Spleen (tissue), 7 donors: ENCODE data around the gene TMEM202.

Source experiments
- POLR2A ChIP-seq, 3 donors: fragments of 450-650 bp; IDR thresholded peaks; one replicate each; pipeline ENCODE4 v1.5.1; 2017; ENCODE audit warnings: antibody characterized with exemption in 3 of 3, mild to moderate bottlenecking in 1 of 3
- TF ChIP-seq, protein P1 (sequence below), 11 experiments: fragments of 200-600 bp in 7 of 11; fragments of 450-650 bp in 4 of 11; sonication (generic) in 4 of 11; IDR thresholded peaks in 8 of 11; conservative IDR thresholded peaks in 3 of 11; 1 replicate in 7 of 11; 2 replicates in 4 of 11; pipeline versions ENCODE4 v1.4.0 to v1.8.0; 2016 to 2021; ENCODE audit warnings: antibody characterized with exemption in 11 of 11, inconsistent platforms in 4 of 11, mild to moderate bottlenecking in 1 of 11
- donor health status: DM: no; HTN: no; CAD: no; lungs with moderate emphysema.
- donor health status: DM: no; HTN: no; CAD: no.
- donor health status: DM: no; HTN: no; CAD: no.

DNA sequence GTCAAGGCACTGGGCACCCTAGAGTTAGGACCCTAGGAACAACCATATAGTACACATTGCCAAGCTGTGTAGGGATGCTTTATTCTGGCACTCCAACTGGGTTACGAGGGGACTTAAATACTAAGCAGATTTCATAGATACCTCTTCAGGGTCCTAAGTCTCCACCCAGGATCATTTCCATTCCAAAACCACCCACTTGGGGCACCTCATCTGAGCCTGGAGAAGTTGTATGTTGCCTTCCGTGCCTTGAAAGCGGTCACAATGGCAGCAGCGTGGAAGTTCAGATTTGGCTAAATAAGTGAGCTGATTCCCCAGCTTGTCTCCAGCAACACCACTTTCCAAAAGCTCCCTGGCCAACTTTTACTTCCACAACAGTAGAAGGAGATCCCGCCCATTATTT, 4.6 kb downstream of the TMEM202 start:
- TF ChIP-seq POLR2A (IDR thresholded peaks at IDR 0.05): no peak
- TF ChIP-seq, protein P1, sequence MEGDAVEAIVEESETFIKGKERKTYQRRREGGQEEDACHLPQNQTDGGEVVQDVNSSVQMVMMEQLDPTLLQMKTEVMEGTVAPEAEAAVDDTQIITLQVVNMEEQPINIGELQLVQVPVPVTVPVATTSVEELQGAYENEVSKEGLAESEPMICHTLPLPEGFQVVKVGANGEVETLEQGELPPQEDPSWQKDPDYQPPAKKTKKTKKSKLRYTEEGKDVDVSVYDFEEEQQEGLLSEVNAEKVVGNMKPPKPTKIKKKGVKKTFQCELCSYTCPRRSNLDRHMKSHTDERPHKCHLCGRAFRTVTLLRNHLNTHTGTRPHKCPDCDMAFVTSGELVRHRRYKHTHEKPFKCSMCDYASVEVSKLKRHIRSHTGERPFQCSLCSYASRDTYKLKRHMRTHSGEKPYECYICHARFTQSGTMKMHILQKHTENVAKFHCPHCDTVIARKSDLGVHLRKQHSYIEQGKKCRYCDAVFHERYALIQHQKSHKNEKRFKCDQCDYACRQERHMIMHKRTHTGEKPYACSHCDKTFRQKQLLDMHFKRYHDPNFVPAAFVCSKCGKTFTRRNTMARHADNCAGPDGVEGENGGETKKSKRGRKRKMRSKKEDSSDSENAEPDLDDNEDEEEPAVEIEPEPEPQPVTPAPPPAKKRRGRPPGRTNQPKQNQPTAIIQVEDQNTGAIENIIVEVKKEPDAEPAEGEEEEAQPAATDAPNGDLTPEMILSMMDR (IDR thresholded peaks at IDR 0.05 in 8 of 11, conservative IDR thresholded peaks at IDR 0.05 in 3 of 11): no peak
